CD14-positive monocyte (primary cell): Measurements from ENCODE around the gene RBFOX2. TPM values are rescaled to one million over a fixed set of nuclear protein-coding genes. Genes with fewer than 3 reads are reported as not detected.

Source experiments
- DNase-seq, 3 donors: peaks; one replicate each; pipeline ENCODE4 v3.0.0-alpha.2; 2011 to 2022
- H2AFZ ChIP-seq: 2 replicates; pipeline ENCODE4 v1.6.0; 2012; ENCODE audit warnings: mild to moderate bottlenecking, low read depth, low read length, inconsistent platforms; ENCODE audit not compliant: insufficient read depth, poor library complexity, severe bottlenecking
- H3K27ac ChIP-seq, 2 donors: 1 replicate in 1 of 2; 2 replicates in 1 of 2; pipeline ENCODE4 v1.5.1; 2012 to 2013; ENCODE audit warnings: low read length in 2 of 2, control low read depth in 1 of 2, inconsistent platforms in 1 of 2, low read depth in 1 of 2, mild to moderate bottlenecking in 1 of 2
- H3K27me3 ChIP-seq, 2 donors: one replicate each; pipeline versions ENCODE4 v1.6.0 to v1.6.1; 2011 to 2013; ENCODE audit warnings: low read length in 2 of 2; ENCODE audit not compliant: control insufficient read depth in 2 of 2, insufficient read depth in 2 of 2
- H3K36me3 ChIP-seq, 2 donors: replicated peaks in 1 of 2; 1 replicate in 1 of 2; 2 replicates in 1 of 2; pipeline versions ENCODE4 v1.5.1 to v1.6.1; 2012 to 2013; ENCODE audit warnings: low read length in 2 of 2, control low read depth in 1 of 2, inconsistent platforms in 1 of 2, mild to moderate bottlenecking in 1 of 2; ENCODE audit not compliant: insufficient read depth in 2 of 2, control insufficient read depth in 1 of 2
- H3K4me1 ChIP-seq, 2 donors: 1 replicate in 1 of 2; 2 replicates in 1 of 2; pipeline versions ENCODE4 v1.5.1 to v1.6.1; 2012 to 2013; ENCODE audit warnings: low read length in 2 of 2, control low read depth in 1 of 2, inconsistent platforms in 1 of 2, mild to moderate bottlenecking in 1 of 2, moderate library complexity in 1 of 2; ENCODE audit not compliant: insufficient read depth in 2 of 2, control insufficient read depth in 1 of 2
- H3K4me2 ChIP-seq: replicated peaks from 2 replicates; pipeline ENCODE3; 2012; ENCODE audit warnings: low read length, moderate library complexity, mild to moderate bottlenecking; ENCODE audit not compliant: poor library complexity, severe bottlenecking; ENCODE audit errors: extremely low read depth
- H3K4me3 ChIP-seq, 3 experiments: fragments of 200-600 bp in 1 of 3; sonication (generic) in 1 of 3; replicated peaks in 1 of 3; 1 replicate in 2 of 3; 2 replicates in 1 of 3; pipeline ENCODE4 v1.5.1; 2011 to 2013; ENCODE audit warnings: low read length in 3 of 3, mild to moderate bottlenecking in 3 of 3, control low read depth in 2 of 3, low read depth in 2 of 3, inconsistent platforms in 1 of 3, moderate library complexity in 1 of 3
- H3K79me2 ChIP-seq: 2 replicates; pipeline ENCODE4 v1.6.0; 2012; ENCODE audit warnings: mild to moderate bottlenecking, control low read depth, inconsistent platforms, low read length, moderate library complexity; ENCODE audit not compliant: insufficient read depth
- H3K9ac ChIP-seq: 2 replicates; pipeline ENCODE4 v1.6.0; 2017; ENCODE audit warnings: low read length, mild to moderate bottlenecking; ENCODE audit not compliant: insufficient read depth, poor library complexity, severe bottlenecking
- H3K9me3 ChIP-seq, 2 donors: replicated peaks in 1 of 2; 1 replicate in 1 of 2; 2 replicates in 1 of 2; pipeline versions ENCODE4 v1.5.1 to v1.6.1; 2012 to 2013; ENCODE audit warnings: low read length in 2 of 2, control low read depth in 1 of 2; ENCODE audit not compliant: control insufficient read depth in 1 of 2, insufficient read depth in 1 of 2
- H4K20me1 ChIP-seq: 2 replicates; pipeline ENCODE4 v1.6.0; 2012; ENCODE audit warnings: mild to moderate bottlenecking, low read length, control low read depth, moderate library complexity; ENCODE audit not compliant: insufficient read depth
- H3K27ac Mint-ChIP-seq, 7 donors: one replicate each; pipeline ENCODE4 v1.8.0; 2020; ENCODE audit warnings: mild to moderate bottlenecking in 7 of 7, mixed read lengths in 7 of 7, moderate library complexity in 6 of 7, inconsistent platforms in 2 of 7
- H3K27me3 Mint-ChIP-seq, 3 donors: one replicate each; pipeline ENCODE4 v1.8.0; 2021 to 2022; ENCODE audit warnings: low read depth in 3 of 3, mild to moderate bottlenecking in 3 of 3, mixed read lengths in 3 of 3, moderate library complexity in 3 of 3, inconsistent platforms in 1 of 3
- H3K36me3 Mint-ChIP-seq, 2 donors: one replicate each; pipeline ENCODE4 v1.8.0; 2020; ENCODE audit warnings: mixed read lengths in 2 of 2, inconsistent platforms in 1 of 2, mild to moderate bottlenecking in 1 of 2
- H3K4me1 Mint-ChIP-seq: one replicate; pipeline ENCODE4 v1.8.0; 2020; ENCODE audit warnings: mild to moderate bottlenecking, mixed read lengths
- H3K4me3 Mint-ChIP-seq, 2 donors: one replicate each; pipeline ENCODE4 v1.8.0; 2020; ENCODE audit warnings: mild to moderate bottlenecking in 2 of 2, mixed read lengths in 2 of 2, moderate library complexity in 1 of 2
- H3K9me3 Mint-ChIP-seq, 7 donors: one replicate each; pipeline ENCODE4 v1.8.0; 2020 to 2022; ENCODE audit warnings: mixed read lengths in 7 of 7, mild to moderate bottlenecking in 6 of 7, moderate library complexity in 6 of 7, inconsistent platforms in 2 of 7
- WGBS: methylation state at CpG from one replicate; pipeline ENCODE4 v1.1.5; 2013; ENCODE audit warnings: missing lambda C conversion rate; ENCODE audit not compliant: insufficient coverage; 5-methylcytosine and 5-hydroxymethylcytosine counted together
- intact Hi-C, 2 donors: fragments of 100-400 bp; cut with micrococcal nuclease; formaldehyde crosslinking; loops; one replicate each; pipeline versions ENCODE4 v1.15.0 to v1.15.1; 2023
- polyA plus RNA-seq, 3 donors: library from polyadenylated mRNA; depleted of rRNA in 1 of 3; unstranded in 2 of 3; stranded (reverse) in 1 of 3; fragments of 300-500 nt in 2 of 3; fragments of >200 nt in 1 of 3; fragmentation: Illumina TruSeq in 2 of 3; gene quantifications; 1 replicate in 2 of 3; 2 replicates in 1 of 3; pipeline ENCODE4 v1.2.3, GENCODE V29; 2012 to 2021
- TF ChIP-seq, protein P1 (sequence below): fragments of 200-600 bp; IDR thresholded peaks from one replicate; pipeline ENCODE4 v1.8.0; 2022; ENCODE audit warnings: antibody characterized with exemption, mild to moderate bottlenecking

RBFOX2 gene
- polyA plus RNA-seq, 3 donors = not detected

DNA sequence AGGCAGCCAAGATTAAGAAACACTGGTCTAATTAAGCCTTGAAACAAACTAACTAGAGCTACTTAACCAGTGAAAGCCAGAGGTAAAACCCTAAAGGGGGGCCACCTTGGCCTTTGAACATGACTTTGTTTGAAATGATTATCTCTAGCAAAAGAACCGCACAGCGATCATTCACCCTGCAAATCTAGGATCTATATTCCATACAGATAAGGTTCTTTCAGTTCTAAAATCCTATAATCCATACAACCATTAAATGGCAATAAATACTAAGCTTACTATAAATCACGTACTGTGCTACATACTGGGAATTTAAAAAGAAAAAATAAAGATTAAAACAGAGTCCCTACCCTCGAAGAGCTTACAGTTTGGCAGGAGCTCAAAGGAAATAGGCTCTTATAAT is 40.6 kb downstream of the RBFOX2 start:
- no peak overlapping the region for H3K27ac ChIP-seq
- Mint-ChIP-seq H3K27ac (no peak overlapping the region), H3K9me3 (no peaks in the 10 kb centered on the region), H3K27me3 (peaks cover 5 to 12% (median 6%) of the 10 kb centered on the region in 3 donors), H3K4me3 (no peak overlapping the region), H3K4me1 (no peaks in the 10 kb centered on the region), H3K36me3 (no peaks in the 10 kb centered on the region)
- WGBS = no CpG with 5 or more reads among the region's 4 CpGs
- H3K27me3 ChIP-seq = peaks cover 4 to 18% of the 10 kb centered on the region in 2 donors
- intact Hi-C loops = no loop called here
- TF ChIP-seq, protein P1, sequence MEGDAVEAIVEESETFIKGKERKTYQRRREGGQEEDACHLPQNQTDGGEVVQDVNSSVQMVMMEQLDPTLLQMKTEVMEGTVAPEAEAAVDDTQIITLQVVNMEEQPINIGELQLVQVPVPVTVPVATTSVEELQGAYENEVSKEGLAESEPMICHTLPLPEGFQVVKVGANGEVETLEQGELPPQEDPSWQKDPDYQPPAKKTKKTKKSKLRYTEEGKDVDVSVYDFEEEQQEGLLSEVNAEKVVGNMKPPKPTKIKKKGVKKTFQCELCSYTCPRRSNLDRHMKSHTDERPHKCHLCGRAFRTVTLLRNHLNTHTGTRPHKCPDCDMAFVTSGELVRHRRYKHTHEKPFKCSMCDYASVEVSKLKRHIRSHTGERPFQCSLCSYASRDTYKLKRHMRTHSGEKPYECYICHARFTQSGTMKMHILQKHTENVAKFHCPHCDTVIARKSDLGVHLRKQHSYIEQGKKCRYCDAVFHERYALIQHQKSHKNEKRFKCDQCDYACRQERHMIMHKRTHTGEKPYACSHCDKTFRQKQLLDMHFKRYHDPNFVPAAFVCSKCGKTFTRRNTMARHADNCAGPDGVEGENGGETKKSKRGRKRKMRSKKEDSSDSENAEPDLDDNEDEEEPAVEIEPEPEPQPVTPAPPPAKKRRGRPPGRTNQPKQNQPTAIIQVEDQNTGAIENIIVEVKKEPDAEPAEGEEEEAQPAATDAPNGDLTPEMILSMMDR = no peak
- DNase-seq = no peak
- H4K20me1 ChIP-seq = no peaks in the 10 kb centered on the region
- no peak overlapping the region for H3K4me3 ChIP-seq
- H3K9me3 ChIP-seq = no peaks in the 10 kb centered on the region
- no peak overlapping the region for H3K9ac ChIP-seq
- H3K79me2 ChIP-seq = no peaks in the 10 kb centered on the region
- H3K4me2 ChIP-seq = no peak overlapping the region
- no peaks in the 10 kb centered on the region for H3K36me3 ChIP-seq
- H2AFZ ChIP-seq = no peak overlapping the region
- H3K4me1 ChIP-seq = no peaks in the 10 kb centered on the region

DNA sequence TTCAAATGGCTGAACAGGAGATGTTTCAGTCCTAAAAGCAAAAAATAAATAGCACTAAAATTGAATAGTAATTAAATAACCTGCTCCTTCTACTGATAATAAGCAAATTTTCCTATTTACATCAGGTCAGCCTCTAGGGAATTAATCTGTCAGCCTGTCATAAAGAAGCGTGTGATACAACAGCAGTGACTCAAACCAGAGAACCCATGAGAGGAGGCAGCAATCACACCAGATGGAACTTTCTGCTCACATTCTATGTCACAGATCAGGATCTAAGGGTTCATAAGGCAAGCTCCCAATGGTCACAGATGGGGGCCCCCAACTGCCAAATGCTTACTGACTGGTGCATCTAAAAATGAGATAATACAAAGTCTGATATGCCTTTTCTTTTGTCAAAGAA is 41.1 kb downstream of the RBFOX2 start:
- no peak overlapping the region for H3K27ac ChIP-seq
- no peaks in the 10 kb centered on the region for H3K36me3 ChIP-seq
- Mint-ChIP-seq H3K4me1 (peaks cover under 1% of the 10 kb centered on the region), H3K36me3 (no peaks in the 10 kb centered on the region), H3K4me3 (no peak overlapping the region), H3K27me3 (peaks cover 8 to 17% (median 11%) of the 10 kb centered on the region in 3 donors), H3K9me3 (no peaks in the 10 kb centered on the region), H3K27ac (no peak overlapping the region)
- H3K4me3 ChIP-seq = no peak overlapping the region
- TF ChIP-seq, protein P1 = no peak
- no peaks in the 10 kb centered on the region for H3K4me1 ChIP-seq
- H3K9me3 ChIP-seq = no peaks in the 10 kb centered on the region
- no peaks in the 10 kb centered on the region for H4K20me1 ChIP-seq
- 88% methylated on average over 1 of the region's 1 CpG for WGBS
- no peak overlapping the region for H3K4me2 ChIP-seq
- no peak for DNase-seq
- no peak overlapping the region for H2AFZ ChIP-seq
- no peaks in the 10 kb centered on the region for H3K79me2 ChIP-seq
- H3K27me3 ChIP-seq = peaks cover 4 to 24% of the 10 kb centered on the region in 2 donors
- no peak overlapping the region for H3K9ac ChIP-seq
- intact Hi-C loops = no loop called here
